ENCODE data around the gene CACNG7. TPM values are rescaled to one million over a fixed set of nuclear protein-coding genes. Genes with fewer than 3 reads are reported as not detected.

CACNG7 gene
- total RNA-seq, 1 experiment from 2014 or later, result 22.7 TPM

DNA sequence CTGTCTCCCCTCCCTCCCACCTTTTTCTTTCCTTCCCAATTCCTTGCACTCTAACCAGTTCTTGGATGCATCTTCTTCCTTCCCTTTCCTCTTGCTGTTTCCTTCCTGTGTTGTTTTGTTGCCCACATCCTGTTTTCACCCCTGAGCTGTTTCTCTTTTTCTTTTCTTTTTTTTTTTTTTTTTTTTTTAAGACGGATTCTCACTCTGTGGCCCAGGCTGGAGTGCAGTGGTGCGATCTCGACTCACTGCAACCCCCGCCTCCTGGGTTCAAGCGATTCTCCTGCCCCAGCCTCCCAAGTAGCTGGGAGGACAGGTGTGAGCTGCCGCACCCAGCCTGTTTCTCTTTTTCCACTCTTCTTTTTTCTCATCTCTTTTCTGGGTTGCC is 34.5 kb upstream of the CACNG7 start:
- Histone ChIP-seq H3K27me3 (ENCODE audit: insufficient read depth, low read length) (no peaks in the 10 kb centered on the region), H2AFZ (ENCODE audit: low read length) (no peak overlapping the region), H2BK120ac (ENCODE audit: low read depth, low read length, poor library complexity, severe bottlenecking) (no peak overlapping the region), H3K18ac (ENCODE audit: insufficient read length, low read depth, low read length) (no peak overlapping the region), H4K8ac (replicated peaks; ENCODE audit: insufficient read length, low read depth, low read length) (no peak overlapping the region), H3K23ac (ENCODE audit: insufficient read length, low read depth, low read length) (no peak overlapping the region), H2BK20ac (ENCODE audit: low read depth, low read length, poor library complexity, severe bottlenecking) (no peak overlapping the region), H3K23me2 (ENCODE audit: insufficient read length, low read depth, low read length, poor library complexity, severe bottlenecking) (peaks cover 7% of the 10 kb centered on the region), H2BK15ac (ENCODE audit: low read depth, low read length) (no peak overlapping the region), H4K20me1 (ENCODE audit: control insufficient read depth, insufficient read depth, insufficient read length) (no peaks in the 10 kb centered on the region), H2BK12ac (ENCODE audit: insufficient read length, low read depth, low read length) (no peak overlapping the region), H3K79me1 (ENCODE audit: insufficient read depth, low read depth, low read length, poor library complexity, severe bottlenecking) (no peaks in the 10 kb centered on the region), H3K27ac (ENCODE audit: insufficient read length, low read depth, low read length) (no peak overlapping the region), H3K9me3 (ENCODE audit: control insufficient read depth, low read depth, low read length) (no peaks in the 10 kb centered on the region), H3K9ac (ENCODE audit: extremely low read depth, insufficient read length, low read length) (no peak overlapping the region), H3K4me2 (ENCODE audit: insufficient read depth, insufficient read length, low read length) (no peak overlapping the region), H3K4ac (ENCODE audit: low read depth, low read length) (no peak overlapping the region), H2BK5ac (ENCODE audit: insufficient read length, low read length) (no peak overlapping the region), H4K5ac (ENCODE audit: insufficient read length, low read depth, low read length) (no peak overlapping the region), H3K14ac (ENCODE audit: insufficient read depth, low read length) (no peak overlapping the region), H3K56ac (ENCODE audit: insufficient read length, low read depth, low read length) (no peak overlapping the region), H3K79me2 (ENCODE audit: insufficient read depth, low read length) (peaks cover 2% of the 10 kb centered on the region; the same call in 1 of the 2 replicates), H3T11ph (ENCODE audit: low read length) (no peak overlapping the region), H4K91ac (ENCODE audit: insufficient read length, low read depth, low read length) (no peak overlapping the region), H2AK5ac (ENCODE audit: insufficient read length, low read length) (no peak overlapping the region), H3K4me1 (ENCODE audit: insufficient read depth, low read length) (no peaks in the 10 kb centered on the region; the same call in 1 of the 2 replicates)
- H3K4me3 Mint-ChIP-seq, result no peak overlapping the region; a peak in 1 of 5 replicates
- H3K27me3 Mint-ChIP-seq (ENCODE audit: low read depth), result no peaks in the 10 kb centered on the region
- peak overlapping the region in 2 of 3 experiments; percentile 59 to 80; a peak in 4 of 7 replicates for H3K27ac Mint-ChIP-seq
- no peak for DNase-seq
- H3K9me3 Mint-ChIP-seq, result no peaks in the 10 kb centered on the region
- TF ChIP-seq, protein P1, sequence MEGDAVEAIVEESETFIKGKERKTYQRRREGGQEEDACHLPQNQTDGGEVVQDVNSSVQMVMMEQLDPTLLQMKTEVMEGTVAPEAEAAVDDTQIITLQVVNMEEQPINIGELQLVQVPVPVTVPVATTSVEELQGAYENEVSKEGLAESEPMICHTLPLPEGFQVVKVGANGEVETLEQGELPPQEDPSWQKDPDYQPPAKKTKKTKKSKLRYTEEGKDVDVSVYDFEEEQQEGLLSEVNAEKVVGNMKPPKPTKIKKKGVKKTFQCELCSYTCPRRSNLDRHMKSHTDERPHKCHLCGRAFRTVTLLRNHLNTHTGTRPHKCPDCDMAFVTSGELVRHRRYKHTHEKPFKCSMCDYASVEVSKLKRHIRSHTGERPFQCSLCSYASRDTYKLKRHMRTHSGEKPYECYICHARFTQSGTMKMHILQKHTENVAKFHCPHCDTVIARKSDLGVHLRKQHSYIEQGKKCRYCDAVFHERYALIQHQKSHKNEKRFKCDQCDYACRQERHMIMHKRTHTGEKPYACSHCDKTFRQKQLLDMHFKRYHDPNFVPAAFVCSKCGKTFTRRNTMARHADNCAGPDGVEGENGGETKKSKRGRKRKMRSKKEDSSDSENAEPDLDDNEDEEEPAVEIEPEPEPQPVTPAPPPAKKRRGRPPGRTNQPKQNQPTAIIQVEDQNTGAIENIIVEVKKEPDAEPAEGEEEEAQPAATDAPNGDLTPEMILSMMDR (conservative IDR thresholded peaks at IDR 0.05), result no peak
- H3K36me3 Mint-ChIP-seq (ENCODE audit: insufficient read depth in 1 of 3, low read depth in 3 of 3), result peaks cover 28 to 49% (median 48%) of the 10 kb centered on the region in 3 experiments; a peak in 6 of 7 replicates
- H3K4me1 Mint-ChIP-seq, result peaks cover 25 to 37% of the 10 kb centered on the region in 2 experiments
- no CpG with 5 or more reads among the region's 6 CpGs for WGBS (ENCODE audit: extremely low coverage, insufficient read length, low lambda C conversion rate)
